ENCODE measurements around the gene RIPOR3. TPM values are rescaled to one million over a fixed set of nuclear protein-coding genes. Genes with fewer than 3 reads are reported as not detected.
A peak's percentile ranks its signal among the peaks of the same experiment; 100 is the strongest.

RIPOR3 gene
- total and polyA plus RNA-seq, 9 of the 15 experiments (the other 6 are each of a cell fraction or from before 2014, with no cell fraction given) = 3.3 to 62.7 (median 21.4) TPM

DNA sequence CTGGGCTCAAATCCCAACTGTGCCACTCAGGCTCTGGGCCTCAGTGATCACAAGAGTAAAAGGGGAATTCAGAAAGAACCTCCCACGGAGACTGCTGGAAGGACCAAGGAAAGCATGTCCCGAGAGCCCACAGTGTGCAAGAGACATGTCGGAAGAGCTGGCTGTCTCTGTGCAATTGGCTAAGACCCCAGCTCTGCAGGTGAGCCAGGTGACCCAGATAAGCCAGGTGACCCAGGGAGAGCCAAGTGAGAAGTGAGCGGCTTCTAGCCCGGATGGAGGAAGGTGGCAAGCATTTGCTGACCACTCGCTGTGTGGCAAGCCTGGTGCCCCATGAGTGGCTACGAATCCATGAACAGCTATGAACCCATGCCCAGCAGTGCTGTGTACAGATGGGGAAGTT lies 59.1 kb downstream of the RIPOR3 start:
- Histone ChIP-seq H4K20me1 (replicated peaks; ENCODE audit: control insufficient read depth, insufficient read depth, low read length) (peaks cover 39% of the 10 kb centered on the region), H3K9me3 (replicated peaks; ENCODE audit: control insufficient read depth, insufficient read depth, low read depth, low read length) (no peaks in the 10 kb centered on the region), H3K27ac (ENCODE audit: extremely low read depth, low read depth, low read length) (no peak overlapping the region), H3K4me2 (ENCODE audit: insufficient read depth, low read length) (no peak overlapping the region), H3K4me3 (no peak overlapping the region), H3K4me1 (replicated peaks in 1 of 2; ENCODE audit: control insufficient read depth in 2 of 2, insufficient read depth in 2 of 2, low read length in 2 of 2) (peaks cover 13 to 42% of the 10 kb centered on the region in 2 experiments), H3K9me1 (ENCODE audit: control insufficient read depth, insufficient read depth, low read length) (no peaks in the 10 kb centered on the region), H2AFZ (ENCODE audit: low read depth, low read length) (no peak overlapping the region), H3K27me3 (ENCODE audit: control insufficient read depth in 2 of 2, insufficient read depth in 2 of 2, low read length in 2 of 2) (no peaks in the 10 kb centered on the region), H3K36me3 (ENCODE audit: control insufficient read depth, insufficient read depth, low read length) (peaks cover 35% of the 10 kb centered on the region; the same call in 1 of the 3 replicates), H3K79me2 (ENCODE audit: control insufficient read depth, insufficient read depth, low read length) (peaks cover 50% of the 10 kb centered on the region), H3K9ac (ENCODE audit: insufficient read depth in 1 of 2, low read depth in 2 of 2, low read length in 2 of 2) (peak overlapping the region in 1 of 2 experiments; percentile 43; a peak in 1 of 4 replicates)
- WGBS (ENCODE audit: insufficient coverage, low coverage, missing lambda C conversion rate) = 91% methylated on average over 7 of the region's 7 CpGs
- CTCF ChIA-PET (ENCODE audit: low intra/inter-chr PET ratio) = no interaction called here
- intact Hi-C loops (cut with micrococcal nuclease) (no loop called here), in situ Hi-C loops (cut with MboI) (no loop called here)
- ATAC-seq = no peak
- no TSS peak for BruUV-seq (replicated peaks)
- TF ChIP-seq, protein P1, sequence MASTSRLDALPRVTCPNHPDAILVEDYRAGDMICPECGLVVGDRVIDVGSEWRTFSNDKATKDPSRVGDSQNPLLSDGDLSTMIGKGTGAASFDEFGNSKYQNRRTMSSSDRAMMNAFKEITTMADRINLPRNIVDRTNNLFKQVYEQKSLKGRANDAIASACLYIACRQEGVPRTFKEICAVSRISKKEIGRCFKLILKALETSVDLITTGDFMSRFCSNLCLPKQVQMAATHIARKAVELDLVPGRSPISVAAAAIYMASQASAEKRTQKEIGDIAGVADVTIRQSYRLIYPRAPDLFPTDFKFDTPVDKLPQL (IDR thresholded peaks at IDR 0.05; ENCODE audit: extremely low read depth, insufficient read length) = no peak
- TF ChIP-seq C11orf30 (IDR thresholded peaks at IDR 0.05; ENCODE audit: low read depth) = no peak
- TF ChIP-seq, protein P2, sequence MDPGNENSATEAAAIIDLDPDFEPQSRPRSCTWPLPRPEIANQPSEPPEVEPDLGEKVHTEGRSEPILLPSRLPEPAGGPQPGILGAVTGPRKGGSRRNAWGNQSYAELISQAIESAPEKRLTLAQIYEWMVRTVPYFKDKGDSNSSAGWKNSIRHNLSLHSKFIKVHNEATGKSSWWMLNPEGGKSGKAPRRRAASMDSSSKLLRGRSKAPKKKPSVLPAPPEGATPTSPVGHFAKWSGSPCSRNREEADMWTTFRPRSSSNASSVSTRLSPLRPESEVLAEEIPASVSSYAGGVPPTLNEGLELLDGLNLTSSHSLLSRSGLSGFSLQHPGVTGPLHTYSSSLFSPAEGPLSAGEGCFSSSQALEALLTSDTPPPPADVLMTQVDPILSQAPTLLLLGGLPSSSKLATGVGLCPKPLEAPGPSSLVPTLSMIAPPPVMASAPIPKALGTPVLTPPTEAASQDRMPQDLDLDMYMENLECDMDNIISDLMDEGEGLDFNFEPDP (CRISPR knock-in tag; IDR thresholded peaks at IDR 0.05) = no peak
- TF ChIP-seq, protein P3, sequence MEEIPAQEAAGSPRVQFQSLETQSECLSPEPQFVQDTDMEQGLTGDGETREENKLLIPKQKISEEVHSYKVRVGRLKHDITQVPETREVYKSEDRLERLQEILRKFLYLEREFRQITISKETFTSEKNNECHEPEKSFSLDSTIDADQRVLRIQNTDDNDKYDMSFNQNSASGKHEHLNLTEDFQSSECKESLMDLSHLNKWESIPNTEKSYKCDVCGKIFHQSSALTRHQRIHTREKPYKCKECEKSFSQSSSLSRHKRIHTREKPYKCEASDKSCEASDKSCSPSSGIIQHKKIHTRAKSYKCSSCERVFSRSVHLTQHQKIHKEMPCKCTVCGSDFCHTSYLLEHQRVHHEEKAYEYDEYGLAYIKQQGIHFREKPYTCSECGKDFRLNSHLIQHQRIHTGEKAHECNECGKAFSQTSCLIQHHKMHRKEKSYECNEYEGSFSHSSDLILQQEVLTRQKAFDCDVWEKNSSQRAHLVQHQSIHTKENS (CRISPR knock-in tag; IDR thresholded peaks at IDR 0.05) = no peak
- no peak for FAIRE-seq
- no peak for DNase-seq (ENCODE audit: extremely low read depth in 1 of 4, low spot score in 3 of 4)
- POLR2A ChIA-PET = interaction anchor here (0.7 to 1.0 kb wide), 4 partner anchors 59 to 102 kb away, joined by 3 to 4 read pairs (median 4); partner anchors contain the start of genes PARD6B and RIPOR3

All from K562 (cell line).